GM19452 (cell line): ENCODE data around the gene SLC8A3.

Source experiments
- ATAC-seq: cut with Tn5 transposase; IDR thresholded peaks from one replicate; pipeline ENCODE4 v1.9.1; 2021; ENCODE audit not compliant: unreplicated experiment

Gene SLC8A3

DNA sequence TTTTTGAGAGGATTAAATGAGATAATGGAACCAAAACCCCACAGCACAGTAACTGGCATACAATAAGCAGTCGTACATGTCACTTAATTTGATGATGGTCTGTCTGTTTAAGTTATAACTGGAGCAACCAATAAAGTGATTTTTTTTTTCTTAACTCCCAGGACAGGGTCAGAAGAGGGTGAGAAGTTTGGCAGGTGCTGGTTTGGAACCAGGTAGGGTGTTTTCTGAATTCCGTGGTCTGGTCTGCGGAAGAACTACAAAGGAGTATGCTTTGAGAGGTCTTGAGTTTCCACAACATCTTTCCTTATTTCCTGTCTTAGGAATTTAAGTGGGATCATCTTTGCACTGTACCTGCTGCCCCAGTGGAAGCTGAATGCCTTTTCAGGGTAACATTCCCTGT, 111.7 kb downstream of the SLC8A3 start:
- no peak for ATAC-seq

DNA sequence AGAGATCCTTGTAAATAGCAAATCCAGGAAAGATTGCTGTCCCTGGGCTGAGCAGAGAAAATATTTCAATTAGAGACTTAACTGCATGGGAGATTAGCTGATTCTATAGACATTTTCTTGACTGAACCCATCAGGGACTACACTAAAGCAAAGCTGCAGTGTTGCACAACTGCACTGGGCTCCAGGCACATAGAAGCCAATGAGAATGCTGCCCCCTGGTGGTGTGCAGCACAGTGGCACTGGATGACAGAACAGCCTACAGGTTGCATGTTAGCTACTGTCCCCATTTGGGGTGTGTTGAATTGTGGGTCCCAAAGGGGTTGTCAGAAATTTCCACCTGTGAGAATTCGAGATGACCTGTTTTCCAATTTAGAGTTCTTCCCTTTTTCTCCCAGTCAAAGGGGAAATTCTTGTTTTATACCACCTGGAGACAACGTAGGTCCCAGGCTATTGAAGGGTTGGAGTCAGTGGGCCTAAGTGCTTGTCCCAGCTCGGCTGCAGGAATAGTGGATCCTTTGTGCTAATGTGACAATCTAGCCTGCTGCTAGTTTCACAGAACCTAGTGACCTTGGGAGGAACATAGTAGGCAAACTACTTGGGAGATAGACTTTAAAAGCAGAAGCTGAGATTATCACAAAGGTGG, 114.7 kb downstream of the SLC8A3 start:
- ATAC-seq: no peak

DNA sequence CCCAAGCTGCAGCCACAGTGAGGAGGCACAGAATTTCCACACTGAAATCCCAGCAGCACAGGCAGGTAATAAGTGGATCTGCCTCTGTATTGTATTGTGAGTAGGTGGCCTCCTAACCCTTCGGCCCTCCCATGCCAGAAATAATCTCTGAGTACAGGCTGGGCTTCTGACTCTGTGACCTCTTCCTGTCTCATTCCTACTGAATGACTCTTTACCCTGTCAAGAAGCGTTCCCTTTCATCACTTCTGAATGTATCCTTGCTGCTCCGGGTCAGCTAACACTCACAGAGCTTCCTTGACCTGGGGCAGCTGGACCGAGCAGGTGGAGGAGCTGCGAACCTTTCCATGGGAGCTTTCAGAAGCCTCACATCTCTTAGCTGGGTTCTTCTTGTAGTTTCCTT, 119.6 kb downstream of the SLC8A3 start:
- no peak for ATAC-seq

GRCh38 chr14:70067810-70068209, 120.9 kb downstream of the SLC8A3 start:
- no peak for ATAC-seq

DNA sequence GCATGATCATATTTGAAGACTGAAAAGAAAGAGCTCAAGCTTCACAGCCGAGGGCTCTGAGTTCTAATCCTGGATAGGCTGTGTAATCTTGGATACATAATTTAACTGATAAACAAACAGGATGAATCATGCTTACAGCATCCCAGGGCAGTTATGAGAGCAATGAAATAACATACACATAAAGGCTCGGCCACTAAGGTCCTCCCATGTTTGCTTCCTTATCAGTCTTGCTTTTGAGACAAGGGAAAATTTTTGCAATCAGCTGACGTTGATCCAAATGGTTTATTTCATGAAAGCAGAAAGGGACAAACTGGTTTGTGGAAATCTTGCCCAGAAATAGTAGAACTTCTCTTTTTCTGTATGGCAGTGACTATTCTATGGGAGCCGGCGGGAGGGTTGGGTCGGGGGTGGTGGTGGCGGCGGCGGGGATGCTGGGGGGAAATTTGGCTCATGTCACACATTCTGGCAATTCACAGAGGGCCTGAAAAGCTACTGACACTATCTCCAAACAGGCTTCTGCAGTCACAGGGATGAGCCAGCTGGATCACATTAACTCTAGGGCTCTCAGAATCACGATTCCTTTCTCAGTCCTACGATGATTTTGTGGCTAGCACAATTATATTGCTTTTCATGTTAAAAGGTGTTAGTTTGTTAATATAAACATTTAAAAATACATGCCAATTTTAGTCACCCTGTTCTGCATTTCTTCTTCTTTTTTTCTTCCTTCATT, 124.5 kb downstream of the SLC8A3 start:
- ATAC-seq: no peak

DNA sequence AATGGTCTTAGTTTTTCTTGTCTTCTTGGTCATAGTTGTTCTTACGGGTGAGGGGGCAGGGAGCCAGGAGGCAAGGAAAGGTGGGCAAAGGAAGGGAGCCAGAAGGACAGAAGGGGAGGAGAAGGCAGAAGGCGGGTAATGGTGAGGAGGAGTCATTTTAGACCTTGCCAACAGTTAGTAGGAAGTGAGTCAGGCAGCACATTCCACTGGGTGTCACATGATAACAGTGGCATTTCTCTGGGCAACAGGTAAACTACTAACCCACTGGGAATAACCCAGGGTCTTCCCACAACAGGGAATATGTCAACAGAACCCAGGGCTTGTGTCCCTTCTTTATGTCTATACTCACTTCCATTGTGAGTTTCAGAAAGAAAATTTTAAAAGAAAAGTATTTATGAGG, 127.6 kb downstream of the SLC8A3 start:
- ATAC-seq: no peak

GRCh38 chr14:70059545-70059944, 129.2 kb downstream of the SLC8A3 start:
- ATAC-seq: no peak

GRCh38 chr14:70057519-70058136, 131.1 kb downstream of the SLC8A3 start:
- no peak for ATAC-seq

- ATAC-seq: no peak
Observed at GRCh38 chr14:70052990-70053389, 135.8 kb downstream of the SLC8A3 start.

GRCh38 chr14:70050136-70050535, 138.6 kb downstream of the SLC8A3 start:
- no peak for ATAC-seq

GRCh38 chr14:70049605-70050004, 139.1 kb downstream of the SLC8A3 start:
- ATAC-seq: no peak

GRCh38 chr14:70048313-70048654, 140.5 kb downstream of the SLC8A3 start:
- no peak for ATAC-seq

DNA sequence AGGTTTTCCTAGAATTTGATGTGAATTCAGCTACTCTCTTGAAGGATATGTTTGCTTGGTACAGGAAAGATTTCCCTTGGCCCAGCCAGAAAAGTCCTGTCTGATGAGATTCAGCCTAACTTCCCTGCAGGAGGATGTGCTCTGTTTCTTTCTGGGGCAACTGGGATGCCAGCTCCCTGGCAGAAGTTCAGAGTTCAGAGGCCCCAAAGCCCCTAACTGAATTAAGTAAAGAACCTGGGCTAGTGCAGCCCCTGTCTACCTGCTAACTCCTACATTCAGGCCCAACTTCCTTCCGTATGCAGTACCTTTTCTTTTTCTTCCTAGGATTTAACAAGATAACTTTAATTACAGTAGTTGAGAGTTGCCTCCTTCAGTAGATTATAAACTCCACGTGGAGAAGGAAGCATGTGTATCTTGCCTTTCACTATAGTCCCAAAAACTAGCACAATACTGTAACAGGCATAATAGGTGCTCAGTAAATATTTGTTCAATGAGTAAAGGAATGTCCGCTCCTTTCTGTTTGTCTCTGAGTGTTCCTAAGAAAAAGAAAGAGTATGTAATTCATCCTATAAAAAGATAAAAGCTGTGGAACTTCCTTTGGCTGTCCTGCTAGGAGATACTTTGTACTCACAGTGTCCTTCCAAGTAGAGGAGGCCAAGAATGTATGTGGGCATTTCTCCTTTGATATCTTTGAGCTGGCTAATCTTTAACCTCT, 141.0 kb downstream of the SLC8A3 start:
- ATAC-seq: no peak

GRCh38 chr14:70045844-70046535, 142.8 kb downstream of the SLC8A3 start:
- ATAC-seq: no peak

DNA sequence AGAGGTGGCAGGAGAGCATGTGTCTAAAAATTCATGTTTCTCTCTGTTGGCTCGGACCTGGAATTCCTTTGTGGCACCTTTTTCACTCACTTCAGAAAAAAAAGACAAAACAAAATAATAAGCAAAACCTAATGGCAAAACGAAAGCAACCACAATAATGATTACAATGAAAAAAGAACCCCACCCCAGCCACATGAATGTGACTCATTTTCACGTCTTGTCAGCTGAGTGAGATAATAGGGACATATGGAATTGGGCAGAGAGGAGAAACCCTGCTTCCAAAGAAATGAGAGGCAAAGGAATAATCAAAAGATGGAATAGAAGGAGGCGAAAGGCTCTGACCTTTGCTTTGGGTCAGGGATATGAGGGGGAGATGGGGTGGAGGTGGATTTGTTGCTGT, 143.4 kb downstream of the SLC8A3 start:
- no peak for ATAC-seq

DNA sequence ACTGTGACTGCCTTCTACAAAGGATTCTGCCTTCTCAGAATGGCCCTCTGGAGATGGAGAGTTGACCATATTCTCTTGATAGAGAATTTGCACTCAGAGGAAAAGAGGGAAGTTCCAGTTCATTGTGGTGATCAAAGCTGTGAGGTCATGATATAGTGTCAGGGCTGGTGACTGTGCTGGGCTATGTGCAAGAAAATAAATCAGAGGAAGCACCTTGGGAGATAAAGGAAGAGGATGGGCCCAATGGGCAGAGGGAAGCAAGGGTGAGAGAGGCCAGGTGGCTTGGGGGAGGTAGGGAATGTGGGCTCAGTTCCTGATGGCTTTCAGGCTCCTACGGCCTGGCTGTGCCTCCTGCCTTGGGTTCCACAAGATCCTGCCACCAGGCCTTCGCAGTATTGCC, 145.8 kb downstream of the SLC8A3 start:
- no peak for ATAC-seq

DNA sequence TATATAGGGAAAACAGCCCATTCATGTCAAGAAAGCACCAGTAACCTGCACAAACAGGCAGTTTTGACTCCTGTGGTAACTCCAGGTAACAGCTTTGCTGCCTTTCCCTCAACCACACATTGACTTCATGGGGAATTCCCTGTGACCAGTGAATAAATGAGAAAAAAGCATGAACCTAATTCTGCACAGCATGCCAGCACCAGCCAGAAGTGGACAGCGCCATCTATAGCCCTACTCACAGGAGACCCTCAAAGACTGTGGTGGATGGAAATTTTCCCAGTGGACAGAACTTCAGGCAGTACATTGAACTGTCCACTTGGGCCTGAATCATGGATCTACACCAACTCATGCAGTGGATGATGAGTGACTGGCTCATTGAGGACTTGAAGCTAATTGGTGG, 152.1 kb downstream of the SLC8A3 start:
- ATAC-seq: no peak

DNA sequence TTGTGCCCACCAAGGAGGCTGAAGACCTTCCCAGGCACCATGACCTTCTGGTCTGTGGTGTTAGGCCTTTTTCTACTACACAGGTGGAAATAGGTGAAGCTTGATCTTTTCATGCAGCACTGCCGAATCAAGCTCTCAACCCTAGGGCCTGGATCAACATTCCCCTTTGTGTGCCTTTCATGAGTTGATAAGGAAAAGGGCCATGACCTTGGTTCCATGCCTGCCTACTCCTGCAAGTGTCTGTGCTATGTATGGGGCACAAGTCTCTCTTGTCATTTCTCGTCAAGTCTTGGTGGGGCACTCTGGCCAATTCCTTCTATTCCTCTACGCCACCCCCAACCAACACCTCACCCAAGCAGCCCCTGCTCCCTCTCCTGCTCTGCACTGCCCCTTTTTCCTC, 154.5 kb downstream of the SLC8A3 start:
- ATAC-seq: no peak

- ATAC-seq: no peak
Observed at GRCh38 chr14:70033561-70033960, 155.2 kb downstream of the SLC8A3 start.

DNA sequence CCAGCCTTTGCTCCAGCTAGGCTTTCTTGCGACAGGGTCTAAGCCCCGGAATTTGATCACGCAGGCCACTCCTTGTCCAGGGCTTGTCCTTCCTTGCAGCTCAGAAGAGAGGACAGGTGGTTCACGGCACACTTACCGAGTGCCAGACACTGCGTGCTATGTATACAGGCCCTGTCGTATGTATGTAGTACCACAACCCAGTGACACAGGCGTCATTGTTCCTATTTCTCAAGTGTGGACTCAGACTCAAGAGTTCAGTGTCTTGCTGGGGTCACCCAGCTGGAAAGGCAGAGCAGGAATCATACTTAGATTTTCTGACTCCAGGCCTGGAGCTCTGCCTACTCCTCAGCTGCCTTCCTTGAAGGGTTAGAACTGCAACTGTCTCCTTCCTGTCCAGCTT, 155.6 kb downstream of the SLC8A3 start:
- no peak for ATAC-seq

DNA sequence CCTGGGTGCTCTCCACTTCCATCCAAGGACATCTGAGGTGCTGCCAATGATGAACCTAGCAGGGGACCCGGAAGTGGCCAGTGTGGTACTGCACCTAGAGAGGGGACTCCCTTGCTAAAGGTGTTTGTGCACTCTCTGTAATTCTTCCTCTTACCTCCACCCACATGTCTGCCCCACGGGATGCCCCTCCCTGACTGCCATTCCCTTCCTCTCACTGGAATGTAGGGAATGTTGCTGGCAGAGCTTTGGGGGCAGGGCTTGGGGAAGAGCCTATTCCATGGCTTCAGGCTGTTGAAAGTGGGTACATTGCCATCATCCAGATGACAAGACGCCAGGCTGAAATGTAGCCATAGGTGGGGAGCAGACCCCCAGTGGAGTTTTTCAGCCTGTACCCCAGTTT, 156.3 kb downstream of the SLC8A3 start:
- ATAC-seq: no peak
